Stimulated activated CD4-positive, alpha-beta T cell treated with anti-CD3 and anti-CD28 coated beads, Interleukin-15, amount 100 ng/mL, for 1 hour (primary cell): Measurements from ENCODE around the gene KCTD8.
"Not testable (repeated sequence)": the region's sequence is repeated elsewhere in the genome, so short reads cannot be mapped to it uniquely, and the experiment has no call there.

Experiments
- DNase-seq, 2 donors: peaks; one replicate each; pipeline ENCODE4 v3.0.0-alpha.2; 2020; ENCODE audit warnings: low read depth in 1 of 2, low spot score in 1 of 2

KCTD8 gene

DNA sequence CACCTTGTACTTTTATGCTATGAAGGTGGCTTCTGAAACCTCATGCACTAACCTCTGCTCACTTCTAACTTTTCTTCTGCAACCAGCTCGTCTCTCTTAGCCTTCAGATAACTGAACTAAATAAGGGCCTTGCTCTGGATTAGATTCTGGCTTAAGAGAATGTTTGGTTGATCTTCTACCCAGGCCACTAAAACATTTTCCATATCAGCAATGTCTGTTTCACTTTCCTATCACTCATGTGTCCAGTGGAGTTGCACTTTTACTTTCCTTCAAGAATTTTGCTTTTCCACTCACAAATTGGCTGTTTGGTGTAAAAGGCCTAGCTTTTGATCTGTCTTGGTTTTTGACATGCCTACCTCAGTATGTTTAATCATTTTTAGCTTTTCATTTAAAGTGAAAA is 105.8 kb downstream of the KCTD8 start:
- DNase-seq = no peak

DNA sequence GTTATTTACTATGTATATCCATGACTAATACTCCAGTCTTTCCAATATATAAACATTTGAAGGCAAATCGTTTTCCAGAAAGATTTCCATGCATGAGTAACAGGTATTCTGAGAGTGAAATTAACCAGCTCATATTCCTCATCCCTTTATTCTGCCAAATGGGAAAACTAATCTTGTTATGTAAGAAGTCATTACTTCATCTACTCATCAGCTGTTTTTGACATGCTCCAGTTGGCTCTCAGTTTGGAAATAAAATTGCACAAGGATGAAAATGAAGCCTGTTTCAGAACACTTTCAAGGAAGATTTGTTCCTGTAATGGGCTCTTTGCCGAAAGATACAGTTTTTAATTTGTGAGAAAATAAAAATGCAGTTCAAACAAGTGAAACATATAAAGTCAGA is 121.9 kb downstream of the KCTD8 start:
- no peak for DNase-seq

DNA sequence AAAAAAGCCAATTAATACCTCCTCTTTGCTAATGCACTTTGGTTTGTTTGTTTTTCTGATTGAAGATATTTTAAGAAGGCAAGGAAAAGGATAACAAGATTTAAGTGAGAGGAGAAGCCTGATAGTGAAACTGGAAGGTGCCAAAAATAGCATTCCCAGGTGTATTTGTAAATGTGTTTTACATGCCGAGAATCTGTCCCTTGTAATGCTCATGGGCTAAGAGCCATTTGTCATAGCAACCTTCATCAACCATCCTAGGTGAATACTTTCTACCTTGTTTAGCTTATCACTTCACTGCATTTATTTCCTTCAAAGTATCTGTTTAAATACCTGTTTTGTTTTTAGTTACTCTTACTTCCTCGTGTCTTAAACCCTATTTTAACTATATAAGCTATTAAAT is 127.8 kb downstream of the KCTD8 start:
- DNase-seq = no peak

DNA sequence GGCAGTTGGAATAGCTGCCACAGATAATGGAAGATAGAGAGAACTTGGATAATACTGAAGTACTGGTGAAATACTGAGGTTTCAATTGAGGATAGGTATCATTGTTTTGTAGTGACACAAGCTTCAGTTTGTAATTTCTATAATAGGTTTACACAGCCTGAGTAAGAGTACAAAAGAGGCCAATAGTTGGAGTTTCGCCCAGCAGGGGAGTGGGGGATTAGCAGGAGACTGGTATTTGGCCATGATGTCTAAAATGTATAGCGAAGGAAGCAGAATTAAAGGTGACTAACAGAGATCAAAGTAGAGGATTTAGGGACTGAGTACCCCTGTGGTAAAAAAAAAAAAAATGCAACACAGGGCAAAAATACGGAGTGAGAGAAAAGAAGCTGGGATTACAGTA is 129.5 kb downstream of the KCTD8 start:
- no peak for DNase-seq

DNA sequence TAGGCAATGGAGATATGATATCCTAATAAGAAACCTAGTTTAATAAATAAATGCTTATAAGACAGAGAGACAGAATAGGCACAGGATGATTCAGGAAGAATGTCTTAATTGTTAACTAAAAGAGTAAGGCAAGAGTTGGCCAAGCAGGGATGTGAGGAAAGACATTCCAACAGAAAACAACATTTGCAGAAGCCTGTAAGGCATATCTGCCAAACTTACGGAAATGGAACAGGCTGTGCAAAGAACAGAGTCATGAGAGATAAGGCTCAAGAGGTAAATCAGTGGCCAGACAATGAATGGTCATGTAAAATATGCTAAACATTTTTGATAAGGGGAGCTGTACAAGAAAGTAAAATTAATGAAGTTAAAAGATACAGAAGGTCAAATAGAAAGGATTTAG is 134.9 kb downstream of the KCTD8 start:
- no peak for DNase-seq

DNA sequence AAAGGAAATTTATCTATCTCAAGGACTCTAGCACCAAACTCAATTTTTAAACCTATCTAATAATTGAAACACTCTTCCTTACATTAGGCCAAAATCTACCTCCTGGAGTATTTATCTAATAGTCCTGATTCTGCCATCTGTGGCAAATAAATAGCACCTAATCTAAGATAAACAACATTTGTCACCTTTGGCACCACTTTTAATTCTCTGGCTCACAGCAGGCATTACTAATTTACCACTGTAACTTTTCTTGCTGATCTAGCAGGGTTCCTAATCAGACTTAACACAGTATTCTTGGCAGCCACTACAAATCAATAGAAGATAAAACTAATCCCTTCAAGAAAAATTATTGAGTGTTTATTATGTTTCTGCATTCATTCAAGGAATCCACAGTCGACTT is 161.1 kb downstream of the KCTD8 start:
- DNase-seq = no peak

DNA sequence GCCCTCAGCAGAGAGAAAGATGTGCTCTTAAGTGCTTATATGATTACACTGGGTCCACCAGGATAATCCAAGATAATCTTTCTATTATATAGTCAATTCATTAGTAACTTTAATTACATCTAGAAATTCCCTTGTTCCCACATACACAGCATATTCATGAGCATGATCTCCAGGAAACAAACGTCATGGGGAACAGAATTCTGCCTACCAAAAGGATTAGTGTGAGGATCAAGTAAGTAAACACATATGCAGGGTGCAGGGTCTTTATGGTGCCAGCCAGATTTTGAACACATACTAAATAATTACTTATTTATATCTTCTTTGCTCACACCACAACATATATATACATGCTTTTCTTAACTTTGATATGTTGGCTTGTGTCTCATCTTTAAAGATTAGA is 169.1 kb downstream of the KCTD8 start:
- no peak for DNase-seq

DNA sequence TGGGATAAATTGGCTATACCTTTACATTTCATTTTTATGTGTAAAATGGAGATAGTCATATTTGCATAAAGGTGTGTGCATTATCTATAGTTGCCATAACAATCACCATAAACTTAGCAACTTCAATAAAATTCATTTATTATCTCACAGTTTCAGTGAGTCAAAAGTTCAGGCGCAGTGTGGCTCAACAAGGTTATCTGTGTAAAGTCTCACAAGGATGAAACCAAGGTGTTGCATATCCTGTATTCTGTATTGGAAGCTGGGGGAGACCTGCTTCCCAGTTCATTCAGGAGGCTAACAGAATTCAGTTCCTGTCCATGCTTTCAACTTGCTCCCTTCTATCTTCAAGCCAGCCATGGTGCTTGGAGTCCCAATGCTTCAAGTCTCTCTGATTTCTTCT is 169.5 kb downstream of the KCTD8 start:
- no peak for DNase-seq

DNA sequence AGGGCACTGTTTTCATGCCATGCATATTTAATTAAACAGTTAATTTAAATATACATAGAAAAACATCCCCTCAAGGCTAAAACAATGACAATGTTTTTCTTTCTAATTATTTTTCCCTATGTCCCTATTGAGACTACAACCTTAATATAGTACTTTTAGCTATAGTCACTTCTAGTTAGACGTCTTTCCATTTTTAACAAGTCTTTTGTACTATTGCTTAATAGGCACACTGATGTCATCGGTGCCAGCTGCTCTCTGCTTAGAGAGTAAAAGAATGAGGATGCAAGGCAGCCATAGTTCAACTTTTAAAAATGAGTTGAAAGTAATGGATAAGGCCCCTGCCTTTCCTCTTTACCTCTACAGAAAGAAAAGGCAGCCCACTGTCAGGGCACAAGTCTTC is 191.1 kb downstream of the KCTD8 start:
- DNase-seq = no peak

DNA sequence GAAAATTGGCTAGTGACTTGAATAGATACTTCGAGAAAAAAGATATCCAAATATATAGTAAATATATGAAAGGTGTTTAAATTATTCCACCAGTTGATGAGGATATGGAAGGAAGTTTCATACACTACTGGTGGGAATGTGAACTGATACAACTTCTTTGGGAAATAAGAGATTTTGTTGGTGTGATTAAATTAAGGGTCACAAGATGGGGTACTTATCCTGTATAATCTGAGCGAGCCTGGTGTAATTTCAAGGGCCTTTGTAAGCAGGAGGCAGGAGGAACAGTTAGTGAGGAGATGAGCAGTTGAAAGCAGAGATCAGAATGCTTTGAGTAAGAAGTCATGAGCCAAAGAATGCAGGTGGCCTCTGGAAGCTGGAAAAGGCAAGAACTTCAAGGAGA is 192.2 kb downstream of the KCTD8 start:
- DNase-seq = no peak

DNA sequence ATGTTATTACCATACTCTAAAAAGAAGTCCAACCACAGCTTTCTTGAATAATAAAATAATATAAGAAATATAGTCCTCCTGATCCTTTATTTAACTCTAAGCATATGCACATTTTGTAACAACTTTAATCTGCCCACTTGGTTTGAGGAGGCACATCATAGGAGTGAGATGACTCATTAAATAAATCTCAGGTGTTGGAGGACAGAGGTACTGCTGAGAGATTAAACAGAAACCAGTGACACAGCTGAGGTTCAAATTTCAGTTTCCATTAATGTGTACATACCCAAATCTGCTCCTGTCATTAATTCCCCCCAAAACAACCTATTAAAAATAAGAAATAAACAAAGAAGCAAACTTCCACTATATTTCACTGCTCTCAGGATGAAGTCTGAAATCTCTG is 211.0 kb downstream of the KCTD8 start:
- DNase-seq = no peak

DNA sequence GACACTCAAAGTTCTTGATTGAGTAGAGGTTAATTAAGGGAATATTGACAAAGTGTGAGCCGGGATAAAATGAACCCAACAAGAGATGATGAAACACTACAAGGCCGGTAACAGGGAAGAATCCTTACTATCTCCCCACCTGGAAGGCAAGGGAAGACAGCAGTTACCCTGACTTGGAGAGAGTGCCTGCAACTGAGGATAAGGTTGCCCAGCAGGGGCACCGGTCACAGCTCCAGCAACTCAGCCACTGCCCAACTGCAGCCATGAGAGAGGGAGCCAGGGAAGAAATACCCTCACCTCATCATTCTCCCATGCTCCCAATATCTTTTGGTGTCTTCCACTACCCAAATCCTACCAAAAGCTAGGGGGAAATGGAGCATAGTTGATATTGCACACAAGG is 212.7 kb downstream of the KCTD8 start:
- DNase-seq = no peak

DNA sequence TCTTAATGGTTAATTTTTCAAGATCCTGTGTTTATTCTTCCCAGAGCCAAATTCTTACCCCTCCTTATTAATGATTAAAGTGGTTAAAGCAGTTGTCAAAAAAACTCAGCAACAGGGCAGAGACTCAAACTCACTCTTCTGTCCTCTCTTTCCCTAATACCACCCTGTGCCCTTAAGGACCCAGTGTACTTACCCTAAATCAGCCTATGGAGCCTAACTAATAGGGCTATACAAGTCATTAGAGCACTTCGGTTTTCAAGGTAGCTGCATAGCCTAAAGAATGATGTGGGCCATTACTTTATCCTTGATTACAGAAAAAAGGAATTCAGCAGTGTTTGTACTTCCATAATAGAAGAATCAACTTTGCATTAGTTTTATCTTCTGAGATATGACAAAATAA is 216.3 kb downstream of the KCTD8 start:
- no peak for DNase-seq

DNA sequence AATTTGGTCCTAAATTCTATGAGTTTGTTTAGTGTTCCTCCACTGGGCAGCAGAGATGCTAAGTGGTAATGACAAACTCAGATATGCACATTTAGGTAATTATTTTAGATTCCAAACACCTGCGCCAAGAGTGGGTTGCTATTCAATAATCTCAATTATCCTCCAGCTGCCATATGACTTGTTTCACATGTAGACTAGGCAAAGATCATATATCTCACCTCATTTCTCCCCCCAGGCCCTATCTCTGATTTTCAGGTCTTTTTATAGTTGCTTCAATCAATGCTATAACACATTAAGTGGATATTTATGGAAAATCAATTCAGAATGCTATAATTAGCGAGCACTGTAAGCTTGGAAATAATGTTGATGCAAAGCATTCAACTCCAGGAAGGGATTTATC is 217.6 kb downstream of the KCTD8 start:
- DNase-seq = no peak

DNA sequence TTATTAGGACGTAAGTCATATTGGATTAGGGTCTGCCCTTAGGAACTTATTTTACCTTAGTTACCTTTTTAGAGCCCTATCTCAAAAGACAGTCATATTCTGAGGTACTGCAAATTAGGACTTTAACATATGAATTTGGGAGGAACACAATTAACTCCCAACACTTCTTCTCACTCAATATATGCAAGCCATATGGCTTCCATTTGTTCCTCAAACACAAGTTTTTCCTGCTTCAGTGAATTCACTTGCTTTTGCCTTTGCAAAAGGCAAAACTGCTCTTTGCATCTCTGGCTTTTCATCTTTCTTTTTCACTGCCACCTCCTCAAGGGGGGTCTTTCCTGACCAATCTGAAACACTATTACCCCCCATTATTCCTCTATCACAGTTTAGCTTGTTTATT is 220.3 kb downstream of the KCTD8 start:
- no peak for DNase-seq

DNA sequence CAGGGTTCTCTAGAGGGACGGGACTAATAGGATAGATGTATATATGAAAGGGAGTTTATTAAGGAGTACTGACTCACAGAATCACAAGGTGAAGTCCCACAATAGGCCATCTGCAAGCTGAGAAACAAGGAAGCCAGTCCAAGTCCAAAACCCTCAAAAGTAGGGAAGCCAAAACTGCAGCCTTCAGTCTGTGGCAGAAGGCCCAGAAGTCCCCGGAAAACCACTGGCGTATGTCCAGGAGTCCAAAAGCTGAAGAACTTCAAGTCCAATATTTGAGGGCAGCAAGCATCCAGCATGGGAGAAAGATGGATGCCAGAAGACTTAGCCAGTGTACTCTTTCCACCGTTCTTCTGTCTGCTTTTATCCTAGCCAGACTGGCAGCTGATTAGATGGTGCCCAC is 227.2 kb downstream of the KCTD8 start:
- no peak for DNase-seq

DNA sequence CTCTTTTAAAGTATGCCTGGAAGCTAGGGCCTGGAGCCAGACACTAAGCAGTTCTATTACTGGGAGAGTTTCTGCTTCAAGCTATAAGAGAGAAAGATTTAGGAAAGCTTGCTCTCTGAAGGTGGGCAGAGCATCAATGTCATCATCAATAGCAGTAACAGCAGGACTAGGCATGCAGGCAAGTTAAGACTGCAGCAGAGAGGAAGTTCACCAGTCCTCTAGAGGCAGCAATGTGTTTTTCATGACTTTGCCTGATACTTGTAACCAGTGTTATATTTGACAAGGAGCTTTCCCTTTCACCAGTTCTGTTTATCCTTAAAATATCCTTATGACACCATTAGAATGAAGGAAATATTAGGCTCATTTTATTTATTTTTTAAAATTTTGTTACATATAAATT is 237.9 kb downstream of the KCTD8 start:
- no peak for DNase-seq

DNA sequence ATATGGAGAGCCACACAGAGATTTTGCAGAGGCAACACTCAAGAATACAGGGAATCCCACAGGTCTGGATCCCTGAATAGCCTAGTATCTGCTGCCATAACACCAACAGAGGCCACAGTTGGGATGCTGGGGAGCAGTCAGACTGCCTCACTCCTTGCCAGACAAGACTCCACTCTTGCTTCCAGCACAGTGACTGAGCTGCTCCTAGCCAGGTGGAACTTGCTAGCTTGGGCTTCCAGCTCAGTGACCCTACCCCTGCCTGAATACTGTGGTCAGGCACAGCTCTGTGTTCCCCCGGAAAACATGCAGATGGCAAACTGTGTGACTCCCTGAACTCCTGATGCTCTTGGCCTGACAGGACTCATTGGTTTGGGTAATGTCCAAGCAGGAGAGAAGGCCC is 251.8 kb downstream of the KCTD8 start:
- no peak for DNase-seq

DNA sequence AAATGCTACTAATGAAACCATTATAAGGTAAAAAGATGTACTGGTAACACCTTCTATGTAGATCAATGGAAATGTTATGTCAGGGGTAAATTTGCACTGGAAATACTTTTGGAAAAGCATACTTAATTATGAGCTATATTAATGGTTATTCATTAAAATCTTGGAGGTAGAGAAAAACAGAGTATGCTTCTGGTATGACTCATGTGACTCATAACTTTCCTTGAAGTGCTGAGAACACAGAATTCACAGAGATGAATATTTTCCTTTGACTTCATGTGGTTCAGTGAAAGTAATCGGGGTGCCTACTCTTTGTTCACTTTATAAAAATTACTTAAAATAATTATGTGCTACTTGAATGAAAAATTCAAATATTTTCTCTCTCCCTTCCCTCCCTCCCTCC is 254.2 kb downstream of the KCTD8 start:
- DNase-seq = no peak

DNA sequence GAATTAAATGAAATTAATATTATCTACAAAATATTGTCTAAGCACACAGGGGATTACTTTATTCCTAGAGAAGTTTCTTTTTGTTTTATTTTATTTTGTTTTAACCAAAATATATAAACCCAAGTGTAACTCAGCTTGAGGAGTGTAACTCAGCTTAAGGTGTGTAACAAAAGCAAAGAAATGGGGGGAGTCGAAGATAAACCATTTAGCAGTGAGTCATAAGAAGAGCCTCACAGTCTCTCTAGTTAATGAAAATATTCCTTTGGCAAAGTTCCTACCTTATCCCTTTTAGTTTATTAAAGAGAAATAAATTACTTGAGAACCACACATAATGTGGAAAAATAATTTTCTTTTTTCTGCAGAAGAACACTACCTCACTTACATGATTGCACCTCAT is 261.8 kb downstream of the KCTD8 start:
- DNase-seq = no peak

DNA sequence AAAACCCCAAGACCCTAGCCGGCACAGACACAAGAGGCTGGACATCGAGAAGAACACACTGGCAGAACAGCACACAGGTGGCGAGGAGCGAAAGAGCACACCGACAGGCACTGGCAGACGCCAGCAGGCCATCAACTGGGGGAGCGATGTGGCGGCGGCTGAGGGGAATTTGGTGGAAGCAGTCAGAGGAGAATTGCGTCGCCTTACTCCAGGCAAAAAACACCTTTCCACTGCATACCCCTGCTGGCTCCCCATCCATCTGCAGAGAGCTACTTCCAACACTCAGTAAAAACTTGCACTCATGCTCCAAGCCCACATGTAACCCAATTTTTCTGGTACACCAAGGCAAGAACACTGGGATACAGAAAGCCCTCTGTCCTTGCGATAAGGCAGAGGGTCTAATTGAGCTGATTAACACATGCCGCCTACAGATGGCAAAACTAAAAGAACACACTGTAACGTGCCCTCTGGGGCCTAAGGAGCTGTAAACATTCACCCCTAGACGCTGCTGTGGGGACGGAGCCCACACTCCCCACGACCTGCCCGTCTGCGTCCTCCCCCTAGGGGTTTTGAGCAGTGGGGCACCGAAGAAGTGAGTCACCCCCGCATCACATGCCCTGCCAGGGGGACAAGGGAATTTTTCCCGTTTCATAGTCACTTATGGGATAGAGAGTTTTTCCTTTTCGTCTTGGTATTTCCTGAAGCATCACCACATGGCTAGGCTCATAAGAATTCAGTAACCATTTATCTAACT is 262.3 kb downstream of the KCTD8 start:
- DNase-seq = no peak

DNA sequence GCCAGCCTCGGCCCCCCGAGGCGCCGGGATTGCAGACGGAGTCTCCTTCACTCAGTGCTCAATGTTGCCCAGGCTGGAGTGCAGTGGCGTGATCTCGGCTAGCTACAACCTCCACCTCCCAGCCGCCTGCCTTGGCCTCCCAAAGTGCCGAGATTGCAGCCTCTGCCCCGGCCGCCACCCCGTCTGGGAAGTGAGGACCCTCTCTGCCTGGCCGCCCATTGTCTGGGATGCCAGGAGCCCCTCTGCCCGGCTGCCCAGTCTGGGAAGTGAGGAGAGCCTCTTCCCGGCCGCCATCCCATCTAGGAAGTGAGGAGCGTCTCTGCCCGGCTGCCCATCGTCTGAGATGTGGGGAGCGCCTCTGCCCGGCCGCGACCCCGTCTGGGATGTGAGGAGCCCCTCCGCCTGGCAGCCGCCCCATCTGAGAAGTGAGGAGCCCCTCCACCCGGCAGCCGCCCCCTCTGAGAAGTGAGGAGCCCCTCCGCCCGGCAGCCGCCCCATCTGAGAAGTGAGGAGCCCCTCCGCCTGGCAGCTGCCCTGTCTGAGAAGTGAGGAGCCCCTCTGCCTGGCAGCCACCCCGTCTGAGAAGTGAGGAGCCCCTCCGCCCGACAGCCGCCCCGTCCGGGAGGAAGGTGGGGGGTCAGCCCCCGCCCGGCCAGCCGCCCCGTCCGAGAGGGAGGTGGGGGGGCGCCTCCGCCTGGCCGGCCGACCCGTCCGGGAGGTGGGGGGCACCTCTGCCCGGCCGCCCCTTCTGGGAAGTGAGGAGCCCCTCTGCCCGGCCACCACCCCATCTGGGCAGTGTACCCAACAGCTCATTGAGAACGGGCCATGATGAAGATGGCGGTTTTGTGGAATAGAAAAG is 266.9 kb downstream of the KCTD8 start:
- not testable (repeated sequence) for DNase-seq

DNA sequence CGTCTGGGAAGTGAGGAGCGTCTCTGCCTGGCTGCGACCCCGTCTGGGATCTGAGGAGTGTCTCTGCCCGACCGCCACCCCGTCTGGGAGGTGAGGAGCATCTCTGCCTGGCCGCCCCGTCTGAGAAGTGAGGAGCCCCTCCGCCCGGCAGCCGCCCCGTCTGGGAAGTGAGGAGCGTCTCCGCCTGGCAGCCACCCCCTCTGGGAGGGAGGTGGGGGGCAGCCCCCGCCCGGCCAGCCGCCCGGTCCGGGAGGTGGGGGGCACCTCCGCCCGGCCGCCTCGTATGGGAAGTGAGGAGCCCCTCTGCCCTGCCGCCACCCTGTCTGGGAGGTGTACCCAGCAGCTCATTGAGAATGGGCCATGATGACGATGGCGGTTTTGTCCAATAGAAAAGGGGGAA is 280.8 kb downstream of the KCTD8 start:
- DNase-seq = not testable (repeated sequence)
